Brain microvascular endothelial cell (primary cell): ENCODE results near the gene RAMP3.

Experiments
- DNase-seq: peaks from one replicate; pipeline ENCODE4 v3.0.0-alpha.2; 2020
- H3K27ac ChIP-seq: fragments of 250-450 bp; sonication (Bioruptor Pico); 2 replicates; pipeline ENCODE4 v1.5.1; 2020; ENCODE audit warnings: mild to moderate bottlenecking, moderate library complexity
- H3K27me3 ChIP-seq: fragments of 250-450 bp; sonication (Bioruptor Pico); replicated peaks from 2 replicates; pipeline ENCODE4 v1.5.1; 2020; ENCODE audit warnings: mild to moderate bottlenecking
- H3K36me3 ChIP-seq: fragments of 250-450 bp; sonication (Bioruptor Pico); replicated peaks from 2 replicates; pipeline ENCODE4 v1.5.1; 2020; ENCODE audit warnings: mild to moderate bottlenecking
- H3K4me3 ChIP-seq: 2 replicates; pipeline ENCODE4 v1.5.1; 2011; ENCODE audit warnings: low read depth, mild to moderate bottlenecking, control low read depth, low read length, moderate library complexity
- in situ Hi-C: cut with HindIII; loops from 2 replicates; pipeline ENCODE4 v1.10.0; 2017; ENCODE audit warnings: low sequenced_read_pairs, low pct_ligation_motif_present
- TF ChIP-seq, protein P1 (sequence below): IDR thresholded peaks from 2 replicates; pipeline ENCODE4 v1.5.1; 2011; ENCODE audit warnings: low read depth, mild to moderate bottlenecking, moderate library complexity, low read length, control low read depth, inconsistent platforms; ENCODE audit errors: missing control alignments

Gene RAMP3

GRCh38 chr7:45116048-45116447, 41.5 kb upstream of the RAMP3 start:
- TF ChIP-seq, protein P1, sequence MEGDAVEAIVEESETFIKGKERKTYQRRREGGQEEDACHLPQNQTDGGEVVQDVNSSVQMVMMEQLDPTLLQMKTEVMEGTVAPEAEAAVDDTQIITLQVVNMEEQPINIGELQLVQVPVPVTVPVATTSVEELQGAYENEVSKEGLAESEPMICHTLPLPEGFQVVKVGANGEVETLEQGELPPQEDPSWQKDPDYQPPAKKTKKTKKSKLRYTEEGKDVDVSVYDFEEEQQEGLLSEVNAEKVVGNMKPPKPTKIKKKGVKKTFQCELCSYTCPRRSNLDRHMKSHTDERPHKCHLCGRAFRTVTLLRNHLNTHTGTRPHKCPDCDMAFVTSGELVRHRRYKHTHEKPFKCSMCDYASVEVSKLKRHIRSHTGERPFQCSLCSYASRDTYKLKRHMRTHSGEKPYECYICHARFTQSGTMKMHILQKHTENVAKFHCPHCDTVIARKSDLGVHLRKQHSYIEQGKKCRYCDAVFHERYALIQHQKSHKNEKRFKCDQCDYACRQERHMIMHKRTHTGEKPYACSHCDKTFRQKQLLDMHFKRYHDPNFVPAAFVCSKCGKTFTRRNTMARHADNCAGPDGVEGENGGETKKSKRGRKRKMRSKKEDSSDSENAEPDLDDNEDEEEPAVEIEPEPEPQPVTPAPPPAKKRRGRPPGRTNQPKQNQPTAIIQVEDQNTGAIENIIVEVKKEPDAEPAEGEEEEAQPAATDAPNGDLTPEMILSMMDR: no peak
- in situ Hi-C loops: no loop called here
- Histone ChIP-seq H3K4me3 (no peak overlapping the region), H3K27me3 (no peaks in the 10 kb centered on the region), H3K27ac (no peak overlapping the region), H3K36me3 (no peaks in the 10 kb centered on the region)
- DNase-seq: no peak

DNA sequence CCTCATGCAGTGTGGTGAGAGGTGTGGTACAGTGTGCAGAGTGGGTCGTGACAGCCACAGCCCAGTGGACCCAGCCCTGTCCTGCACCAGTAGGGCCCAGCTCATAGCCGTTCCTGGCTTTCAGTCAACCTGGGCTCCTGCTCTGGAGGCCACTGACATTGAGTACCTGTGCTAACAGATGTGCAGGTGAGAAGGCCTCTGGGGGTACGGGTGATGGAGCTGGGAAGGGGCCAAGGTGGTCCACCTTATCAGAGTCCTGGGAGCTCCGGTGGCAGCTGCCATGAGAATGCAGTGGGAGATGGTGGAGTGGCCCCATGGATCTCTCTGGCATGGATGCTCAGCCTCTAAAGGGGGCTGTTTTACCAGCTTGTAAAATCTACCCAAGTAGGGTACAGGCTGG, 40.0 kb upstream of the RAMP3 start:
- no peak for DNase-seq
- Histone ChIP-seq H3K4me3 (no peak overlapping the region), H3K36me3 (no peaks in the 10 kb centered on the region), H3K27me3 (no peaks in the 10 kb centered on the region), H3K27ac (no peak overlapping the region)
- TF ChIP-seq, protein P1: no peak
- in situ Hi-C loops: no loop called here

DNA sequence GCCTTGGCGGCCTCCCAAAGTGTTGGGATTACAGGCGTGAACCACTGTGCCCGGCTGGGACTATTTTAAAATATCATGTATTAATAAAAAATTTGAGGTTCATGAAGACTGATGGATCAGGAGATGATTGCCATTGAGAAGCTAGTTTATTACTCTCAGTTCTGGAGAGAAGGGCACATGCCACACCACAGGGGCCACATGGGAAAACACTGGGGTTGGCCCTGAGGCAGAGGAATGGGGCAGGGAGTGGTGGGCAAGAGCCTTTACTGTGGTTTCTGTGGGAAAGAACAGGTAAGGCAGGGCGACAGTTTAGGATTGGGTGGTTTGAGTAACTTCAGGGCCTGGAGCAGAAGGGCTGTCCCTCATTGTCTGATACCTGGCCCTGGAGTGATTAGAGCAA, 39.3 kb upstream of the RAMP3 start:
- Histone ChIP-seq H3K27me3 (no peaks in the 10 kb centered on the region), H3K4me3 (no peak overlapping the region), H3K36me3 (no peaks in the 10 kb centered on the region), H3K27ac (no peak overlapping the region)
- TF ChIP-seq, protein P1: no peak
- in situ Hi-C loops: no loop called here
- no peak for DNase-seq

GRCh38 chr7:45118889-45119331, 38.7 kb upstream of the RAMP3 start:
- H3K4me3 ChIP-seq: no peak overlapping the region
- TF ChIP-seq, protein P1: no peak
- no peak for DNase-seq
- H3K27ac ChIP-seq: no peak overlapping the region
- in situ Hi-C loops: no loop called here
- no peaks in the 10 kb centered on the region for H3K27me3 ChIP-seq
- H3K36me3 ChIP-seq: no peaks in the 10 kb centered on the region

- Histone ChIP-seq H3K36me3 (no peaks in the 10 kb centered on the region), H3K27ac (no peak overlapping the region), H3K4me3 (no peak overlapping the region), H3K27me3 (no peaks in the 10 kb centered on the region)
- TF ChIP-seq, protein P1: no peak
- in situ Hi-C loops: no loop called here
- no peak for DNase-seq
These were observed 38.0 kb upstream of the RAMP3 start for GRCh38 chr7:45119550-45119949.
